Measurements from ENCODE around the gene ZNF800. TPM values are rescaled to one million over a fixed set of nuclear protein-coding genes. Genes with fewer than 3 reads are reported as not detected.

Gene ZNF800
- total and polyA plus RNA-seq, 2 of the 8 experiments (the other 6 are each of a cell fraction or from before 2014, with no cell fraction given): 1.0 to 6.5 TPM

GRCh38 chr7:127365957-127366315 is 26.6 kb downstream of the ZNF800 start:
- ChIA-PET POLR2A (ENCODE audit: partially characterized antibody) (no interaction called here), CTCF (ENCODE audit: partially characterized antibody) (interaction anchor here (1.9 kb wide), 1 partner anchor 18 kb away, joined by 6 read pairs; no protein-coding TSS in a partner anchor)
- H2BK20ac ChIP-seq (ENCODE audit: low read length): no peak overlapping the region
- no peaks in the 10 kb centered on the region; a peak in 1 of 7 replicates for H3K4me1 ChIP-seq (replicated peaks in 1 of 4; ENCODE audit: control insufficient read depth in 3 of 4, insufficient read depth in 4 of 4, low read length in 3 of 4)
- no peaks in the 10 kb centered on the region for H3K23me2 ChIP-seq (ENCODE audit: low read depth, low read length)
- no peak overlapping the region for H3K4me3 ChIP-seq (ENCODE audit: extremely low read depth in 1 of 4, insufficient read depth in 2 of 4, low read depth in 3 of 4, low read length in 4 of 4)
- no peak overlapping the region for H3K9ac ChIP-seq (replicated peaks in 1 of 4; ENCODE audit: extremely low read depth in 1 of 4, low read depth in 3 of 4, low read length in 3 of 4)
- no peak overlapping the region for H2AFZ ChIP-seq (ENCODE audit: low read length)
- no peak overlapping the region for H3K56ac ChIP-seq (replicated peaks; ENCODE audit: insufficient read length, low read depth, low read length)
- H4K20me1 ChIP-seq (replicated peaks in 1 of 2; ENCODE audit: control insufficient read depth in 1 of 2, insufficient read depth in 2 of 2, low read length in 2 of 2): no peaks in the 10 kb centered on the region
- no peak overlapping the region for H3K14ac ChIP-seq (ENCODE audit: insufficient read length)
- H3K27me3 ChIP-seq (replicated peaks in 1 of 4; ENCODE audit: control insufficient read depth in 3 of 4, extremely low read depth in 1 of 4, insufficient read depth in 3 of 4, low read length in 3 of 4): no peaks in the 10 kb centered on the region
- no peaks in the 10 kb centered on the region for H3K79me1 ChIP-seq (ENCODE audit: low read depth, low read length)
- no peak overlapping the region for H4K91ac ChIP-seq (replicated peaks; ENCODE audit: insufficient read length, low read length)
- no peak overlapping the region for H3K23ac ChIP-seq (ENCODE audit: insufficient read length)
- no peak overlapping the region for H4K8ac ChIP-seq (ENCODE audit: extremely low read depth, insufficient read depth, low read length)
- no peak overlapping the region for H2BK120ac ChIP-seq (replicated peaks; ENCODE audit: low read depth, low read length)
- no peak overlapping the region for H2BK5ac ChIP-seq (ENCODE audit: low read depth, low read length)
- H3K9me3 ChIP-seq (ENCODE audit: insufficient read depth in 2 of 2, low read depth in 1 of 2, low read length in 1 of 2): no peaks in the 10 kb centered on the region
- H2BK12ac ChIP-seq (ENCODE audit: low read depth, low read length): no peak overlapping the region
- H3K27ac ChIP-seq (ENCODE audit: low read depth, low read length): no peak overlapping the region
- DNase-seq (ENCODE audit: low read depth in 1 of 2, low spot score in 2 of 2): no peak
- H4K5ac ChIP-seq (ENCODE audit: insufficient read length, low read depth, low read length): no peak overlapping the region
- no peak overlapping the region for H2BK15ac ChIP-seq (ENCODE audit: low read length)
- H2AK5ac ChIP-seq (ENCODE audit: low read depth, low read length): no peak overlapping the region
- H3K18ac ChIP-seq (ENCODE audit: extremely low read depth, low read length): no peak overlapping the region
- no peaks in the 10 kb centered on the region for H3K79me2 ChIP-seq (ENCODE audit: control insufficient read depth in 1 of 2, insufficient read depth in 2 of 2, low read length in 2 of 2)
- WGBS, 2 experiments (ENCODE audit: extremely low coverage in 1 of 2, insufficient coverage in 1 of 2, insufficient read length in 1 of 2, insufficient replicate concordance in 2 of 2, low coverage in 1 of 2, low lambda C conversion rate in 2 of 2, missing lambda C conversion rate in 1 of 2): 83% methylated on average over 2 of the region's 2 CpGs; no CpG with 5 or more reads in 1 of the 2 experiments
- no peak for FAIRE-seq
- no peak overlapping the region for H3K4me2 ChIP-seq (ENCODE audit: insufficient read depth in 1 of 2, low read depth in 2 of 2, low read length in 2 of 2)
- H3K4ac ChIP-seq (replicated peaks; ENCODE audit: insufficient read length, low read depth, low read length): no peak overlapping the region
- H3K36me3 ChIP-seq (ENCODE audit: control insufficient read depth in 2 of 4, insufficient read depth in 4 of 4, low read length in 3 of 4): no peaks in the 10 kb centered on the region
- no peak for TF ChIP-seq CEBPB (IDR thresholded peaks at IDR 0.05; ENCODE audit: low read depth, low read length)
- no peak for TF ChIP-seq USF2 (IDR thresholded peaks at IDR 0.05; ENCODE audit: low read length)
- TF ChIP-seq SP1 (IDR thresholded peaks at IDR 0.05; ENCODE audit: low read depth, low read length): no peak
- no peak for TF ChIP-seq SP2 (IDR thresholded peaks at IDR 0.05; ENCODE audit: low read length)
- no peak for TF ChIP-seq KDM5A (IDR thresholded peaks at IDR 0.05; ENCODE audit: low read length)
- no peak for TF ChIP-seq POLR2AphosphoS5 (IDR thresholded peaks at IDR 0.05; ENCODE audit: low read depth, low read length)
- no peak for TF ChIP-seq POLR2A (IDR thresholded peaks at IDR 0.05; ENCODE audit: control extremely low read depth in 1 of 2, low read depth in 2 of 2, low read length in 2 of 2)
- TF ChIP-seq CHD2 (IDR thresholded peaks at IDR 0.05; ENCODE audit: low read length): no peak
- no peak for TF ChIP-seq JUND (IDR thresholded peaks at IDR 0.05; ENCODE audit: low read length)
- no peak for TF ChIP-seq TEAD4 (IDR thresholded peaks at IDR 0.05; ENCODE audit: low read depth, low read length)
- TF ChIP-seq HDAC6 (IDR thresholded peaks at IDR 0.05; ENCODE audit: low read depth, low read length): no peak
- TF ChIP-seq PHF8 (conservative IDR thresholded peaks at IDR 0.05; ENCODE audit: low read depth, low read length): no peak
- TF ChIP-seq CTCF (IDR thresholded peaks at IDR 0.05; ENCODE audit: control extremely low read depth in 1 of 3, insufficient read depth in 1 of 3, low read depth in 1 of 3, low read length in 3 of 3): no peak
